T-helper 1 cell treated with Interleukin-12 subunit alpha and Interleukin-12 subunit beta and Interleukin-4 antibody, amounts not matched to agents 30 μg/mL and 1 μg/mL, for 36 hours (primary cell): ENCODE measurements around the gene ETNK2.

Source experiments
- H3K27ac Mint-ChIP-seq: one replicate; pipeline ENCODE4 v1.8.0; 2021; ENCODE audit warnings: mild to moderate bottlenecking, mixed read lengths
- H3K27me3 Mint-ChIP-seq: one replicate; pipeline ENCODE4 v1.8.0; 2021; ENCODE audit warnings: low read depth, mixed read lengths
- H3K36me3 Mint-ChIP-seq: one replicate; pipeline ENCODE4 v1.8.0; 2021; ENCODE audit warnings: low read depth, mixed read lengths
- H3K4me1 Mint-ChIP-seq: one replicate; pipeline ENCODE4 v1.8.0; 2021; ENCODE audit warnings: low read depth, mixed read lengths
- H3K4me3 Mint-ChIP-seq: one replicate; pipeline ENCODE4 v1.8.0; 2021; ENCODE audit warnings: mild to moderate bottlenecking, moderate library complexity, mixed read lengths
- H3K9me3 Mint-ChIP-seq: one replicate; pipeline ENCODE4 v1.8.0; 2021; ENCODE audit warnings: mixed read lengths

ETNK2 gene

GRCh38 chr1:204151552-204152309 is at the start of gene ETNK2:
Gene ETNK2 (minus strand): TSS chr1:204152044. CDS start chr1:204151852, 192 bp downstream.
- H3K27ac Mint-ChIP-seq: no peak within 1 kb of the TSS
- peak within 1 kb of the TSS; percentile 46 for H3K4me3 Mint-ChIP-seq
- no peaks in the 10 kb centered on the region for H3K9me3 Mint-ChIP-seq
- H3K4me1 Mint-ChIP-seq: no peaks in the 10 kb centered on the region
- peaks cover 43% of the 10 kb centered on the region for H3K27me3 Mint-ChIP-seq
- H3K36me3 Mint-ChIP-seq: no peaks in the 10 kb centered on the region

DNA sequence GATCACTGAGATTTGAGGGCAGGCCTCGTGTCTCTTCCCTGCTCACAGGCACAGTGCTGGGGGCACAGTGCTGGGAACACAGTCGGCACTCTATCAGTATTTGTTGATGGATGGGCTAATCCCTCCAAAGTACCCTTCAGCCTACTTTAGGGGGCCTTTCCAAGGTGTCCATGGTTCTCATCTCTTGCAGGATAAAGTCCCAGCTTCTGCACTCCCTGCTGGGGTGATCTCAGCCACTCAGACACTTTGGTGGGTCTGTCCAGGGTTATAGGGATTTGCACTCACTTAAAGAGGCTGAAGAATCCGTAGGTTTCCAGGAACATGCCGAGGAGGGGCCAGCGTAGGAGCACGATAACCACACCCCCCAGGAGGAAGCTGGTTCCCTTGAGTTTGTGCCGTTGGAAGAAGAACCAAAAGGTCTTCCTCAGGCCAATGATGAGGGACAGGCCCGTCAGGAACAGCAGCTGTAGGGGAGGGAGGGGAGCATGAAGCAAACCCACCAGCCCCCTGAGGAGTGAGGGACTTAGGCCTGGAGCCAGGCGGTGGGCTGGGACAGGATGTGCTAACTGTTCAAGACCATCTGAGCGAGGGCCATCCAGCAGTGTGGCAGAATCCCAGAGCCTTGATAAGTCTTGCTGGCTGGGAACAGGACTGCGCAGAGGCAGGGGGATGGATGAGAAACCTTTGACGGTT is 49.6 kb upstream of the ETNK2 start:
- H3K9me3 Mint-ChIP-seq: no peaks in the 10 kb centered on the region
- H3K4me3 Mint-ChIP-seq: no peak overlapping the region
- peaks cover 27% of the 10 kb centered on the region for H3K27me3 Mint-ChIP-seq

GRCh38 chr1:204199579-204199978 is 47.7 kb upstream of the ETNK2 start:
- H3K4me1 Mint-ChIP-seq: no peaks in the 10 kb centered on the region
- no peak overlapping the region for H3K4me3 Mint-ChIP-seq
- no peaks in the 10 kb centered on the region for H3K36me3 Mint-ChIP-seq
- peaks cover 11% of the 10 kb centered on the region for H3K27me3 Mint-ChIP-seq
- H3K27ac Mint-ChIP-seq: no peak overlapping the region
- H3K9me3 Mint-ChIP-seq: peaks cover 3% of the 10 kb centered on the region

More for the DNA sequence above, 49.6 kb upstream of the ETNK2 start:
- Mint-ChIP-seq H3K27ac (no peak overlapping the region), H3K36me3 (no peaks in the 10 kb centered on the region), H3K4me1 (no peaks in the 10 kb centered on the region)

DNA sequence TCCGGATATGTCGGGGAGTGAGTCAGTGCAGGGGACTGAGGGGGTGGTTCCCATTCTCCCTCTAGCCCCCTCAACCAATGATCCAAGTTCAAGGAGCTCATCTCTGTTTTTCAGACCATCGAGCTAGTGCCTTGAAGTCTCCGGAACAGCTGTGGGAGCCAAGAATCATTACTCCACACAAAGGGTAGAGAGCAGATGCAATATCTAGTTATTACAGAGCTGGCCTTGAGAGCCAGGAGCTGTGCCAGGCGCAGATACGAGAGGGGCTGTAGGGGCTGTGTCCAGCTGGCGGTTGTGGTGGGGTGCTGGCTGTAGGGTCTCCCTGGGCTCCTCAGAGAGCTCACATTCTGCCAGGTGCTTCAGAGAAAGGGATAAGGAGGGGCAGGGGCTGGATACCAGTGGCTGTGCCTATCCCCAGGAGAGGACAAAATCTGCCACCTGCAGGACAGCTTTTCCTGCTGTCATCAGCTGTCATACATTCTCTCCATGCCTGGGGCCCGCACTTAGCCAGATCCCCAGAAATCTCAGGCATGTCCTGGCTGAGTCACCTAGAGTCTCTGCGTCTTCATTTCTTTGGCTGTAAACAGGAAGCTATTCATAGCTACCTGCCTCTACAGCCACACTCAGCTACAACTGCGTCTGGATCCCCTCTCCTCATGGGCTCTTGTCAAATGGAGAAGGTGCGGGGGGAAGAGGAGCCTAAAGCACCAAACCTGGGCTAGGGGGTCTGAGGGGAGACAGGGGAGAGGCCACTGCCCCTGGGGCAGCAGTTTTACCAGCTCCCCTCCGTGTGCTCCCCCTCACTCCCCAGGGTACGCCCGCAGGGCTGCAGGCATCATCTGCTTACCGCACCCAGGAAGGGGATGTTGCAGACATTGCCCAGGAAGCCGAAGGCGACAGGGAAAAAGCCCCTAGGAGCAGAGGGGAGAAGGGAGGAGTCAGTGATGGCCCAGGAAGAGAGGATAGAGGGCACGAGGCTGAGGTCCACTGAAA is 46.8 kb upstream of the ETNK2 start:
- Mint-ChIP-seq H3K4me3 (no peak overlapping the region), H3K9me3 (peaks cover 3% of the 10 kb centered on the region), H3K27me3 (peaks cover 4% of the 10 kb centered on the region), H3K4me1 (no peaks in the 10 kb centered on the region), H3K27ac (no peak overlapping the region), H3K36me3 (no peaks in the 10 kb centered on the region)

GRCh38 chr1:204197068-204197467 is 45.2 kb upstream of the ETNK2 start:
- H3K36me3 Mint-ChIP-seq: no peaks in the 10 kb centered on the region
- H3K27me3 Mint-ChIP-seq: peaks cover 7% of the 10 kb centered on the region
- H3K4me3 Mint-ChIP-seq: no peak overlapping the region
- H3K27ac Mint-ChIP-seq: no peak overlapping the region
- H3K4me1 Mint-ChIP-seq: no peaks in the 10 kb centered on the region
- H3K9me3 Mint-ChIP-seq: peaks cover 3% of the 10 kb centered on the region

- H3K27me3 Mint-ChIP-seq: peaks cover 11% of the 10 kb centered on the region
- no peak within 1 kb of the TSS for H3K4me3 Mint-ChIP-seq
- H3K4me1 Mint-ChIP-seq: no peaks in the 10 kb centered on the region
- no peak within 1 kb of the TSS for H3K27ac Mint-ChIP-seq
- no peaks in the 10 kb centered on the region for H3K36me3 Mint-ChIP-seq
- H3K9me3 Mint-ChIP-seq: peaks cover 3% of the 10 kb centered on the region
Observed at GRCh38 chr1:204196068-204196795, 44.4 kb upstream of the ETNK2 start, which contains the start of gene KISS1. Gene KISS1 (minus strand): TSS chr1:204196491. CDS start chr1:204192876, 3,615 bp downstream.

GRCh38 chr1:204194771-204195170 is 42.9 kb upstream of the ETNK2 start:
- no peak overlapping the region for H3K27ac Mint-ChIP-seq
- peaks cover 2% of the 10 kb centered on the region for H3K4me1 Mint-ChIP-seq
- H3K4me3 Mint-ChIP-seq: no peak overlapping the region
- H3K9me3 Mint-ChIP-seq: peaks cover 3% of the 10 kb centered on the region
- H3K27me3 Mint-ChIP-seq: peaks cover 18% of the 10 kb centered on the region
- H3K36me3 Mint-ChIP-seq: no peaks in the 10 kb centered on the region

DNA sequence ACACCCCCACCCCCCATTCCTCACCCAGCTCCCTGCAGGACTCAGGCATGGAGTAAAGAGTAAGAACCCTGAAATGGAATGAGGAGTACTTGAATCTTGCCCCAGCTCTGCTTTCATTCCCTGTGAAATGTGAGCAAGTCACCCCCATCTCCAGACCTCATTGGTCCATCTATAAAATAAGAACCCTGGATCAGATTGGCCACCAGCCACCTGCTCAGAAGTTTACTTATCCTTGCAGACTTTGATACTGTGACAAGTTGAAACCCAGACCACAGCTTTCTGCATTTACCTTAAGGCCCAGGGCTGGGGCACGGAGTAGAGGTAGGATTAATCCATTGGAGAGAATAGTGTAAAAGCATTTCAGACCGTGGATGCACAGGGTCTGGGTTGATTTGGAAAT is 42.2 kb upstream of the ETNK2 start:
- Mint-ChIP-seq H3K4me3 (no peak overlapping the region), H3K27ac (no peak overlapping the region), H3K36me3 (no peaks in the 10 kb centered on the region), H3K4me1 (peaks cover 7% of the 10 kb centered on the region), H3K27me3 (peaks cover 25% of the 10 kb centered on the region), H3K9me3 (peaks cover 3% of the 10 kb centered on the region)

- H3K4me3 Mint-ChIP-seq: no peak overlapping the region
- H3K27me3 Mint-ChIP-seq: peaks cover 37% of the 10 kb centered on the region
- no peak overlapping the region for H3K27ac Mint-ChIP-seq
- H3K4me1 Mint-ChIP-seq: peaks cover 14% of the 10 kb centered on the region
- H3K36me3 Mint-ChIP-seq: no peaks in the 10 kb centered on the region
- H3K9me3 Mint-ChIP-seq: peaks cover 3% of the 10 kb centered on the region
Observed at GRCh38 chr1:204192589-204193352, 40.9 kb upstream of the ETNK2 start.

- H3K4me1 Mint-ChIP-seq: peaks cover 14% of the 10 kb centered on the region
- H3K36me3 Mint-ChIP-seq: no peaks in the 10 kb centered on the region
- H3K27me3 Mint-ChIP-seq: peaks cover 44% of the 10 kb centered on the region
- H3K9me3 Mint-ChIP-seq: peaks cover 3% of the 10 kb centered on the region
- H3K4me3 Mint-ChIP-seq: no peak overlapping the region
- H3K27ac Mint-ChIP-seq: no peak overlapping the region
Observed at GRCh38 chr1:204192046-204192445, 40.2 kb upstream of the ETNK2 start.

DNA sequence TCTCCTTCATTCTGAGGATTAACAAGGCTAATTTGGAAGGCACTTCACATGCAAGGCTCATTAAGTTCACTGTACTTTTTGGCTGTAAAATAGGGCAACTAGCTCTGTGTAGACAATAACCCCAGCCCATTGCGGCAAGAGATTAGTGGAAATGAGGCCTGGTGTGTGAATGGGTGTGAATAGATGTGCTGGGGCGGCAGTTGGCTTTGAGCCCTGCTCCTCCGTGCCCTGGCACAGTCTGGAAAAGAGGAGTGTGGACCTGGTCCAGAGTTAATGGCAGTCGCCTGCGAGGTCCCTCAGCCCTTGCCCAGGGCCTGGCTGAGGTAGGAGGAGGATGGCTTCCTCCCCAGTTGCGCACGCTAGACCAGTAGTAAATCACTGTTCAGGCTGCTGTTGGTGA is 39.6 kb upstream of the ETNK2 start:
- peaks cover 49% of the 10 kb centered on the region for H3K27me3 Mint-ChIP-seq
- H3K4me3 Mint-ChIP-seq: no peak overlapping the region
- H3K27ac Mint-ChIP-seq: no peak overlapping the region
- no peaks in the 10 kb centered on the region for H3K36me3 Mint-ChIP-seq
- H3K9me3 Mint-ChIP-seq: peaks cover 3% of the 10 kb centered on the region
- peaks cover 14% of the 10 kb centered on the region for H3K4me1 Mint-ChIP-seq

DNA sequence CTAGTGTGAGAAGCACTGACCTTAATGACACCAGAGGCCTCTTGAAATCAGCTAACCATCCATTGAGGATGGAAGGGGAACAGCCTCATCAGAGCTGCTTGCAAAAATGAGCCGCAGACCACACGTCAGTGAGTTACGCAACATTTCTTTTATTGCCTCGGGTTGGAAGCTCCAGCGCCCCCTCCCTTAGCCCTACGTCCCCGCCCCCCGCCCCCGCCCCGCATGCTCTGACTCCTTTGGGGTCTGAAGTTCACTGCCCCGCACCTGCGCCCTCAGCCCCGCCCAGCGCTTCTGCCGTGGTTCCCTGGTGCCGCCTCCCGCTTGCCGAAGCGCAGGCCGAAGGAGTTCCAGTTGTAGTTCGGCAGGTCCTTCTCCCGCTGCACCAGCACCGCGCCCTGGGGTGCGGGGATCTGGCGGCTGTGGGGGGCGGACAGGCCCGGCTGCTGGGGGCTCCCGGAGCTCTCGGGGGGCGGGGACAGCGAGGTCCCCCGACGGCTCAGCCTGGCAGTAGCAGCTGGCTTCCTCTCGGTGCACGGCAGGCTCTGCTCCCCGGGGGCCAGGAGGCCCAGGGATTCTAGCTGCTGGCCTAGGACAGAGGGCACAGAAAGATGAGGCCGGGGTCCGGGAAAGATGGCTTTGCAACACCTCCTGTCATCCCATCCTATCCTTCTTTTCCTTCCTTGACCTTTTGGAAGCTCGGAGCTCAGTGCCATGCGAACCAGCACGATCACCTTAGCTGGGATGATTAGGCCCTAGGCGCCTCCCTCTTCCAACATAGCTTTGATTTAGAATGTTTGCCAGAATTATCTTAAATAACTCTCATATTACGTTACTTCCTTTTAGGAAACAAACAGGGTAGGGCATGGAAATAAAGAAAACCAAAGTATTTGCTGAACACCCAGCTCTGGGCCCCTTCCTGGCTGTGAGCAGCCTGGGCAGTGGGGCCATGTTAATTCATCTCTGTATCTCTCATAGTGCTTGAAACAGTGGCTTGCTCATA is 38.7 kb upstream of the ETNK2 start:
- no peaks in the 10 kb centered on the region for H3K36me3 Mint-ChIP-seq
- H3K4me3 Mint-ChIP-seq: no peak overlapping the region
- no peak overlapping the region for H3K27ac Mint-ChIP-seq
- H3K9me3 Mint-ChIP-seq: peaks cover 3% of the 10 kb centered on the region
- peaks cover 14% of the 10 kb centered on the region for H3K4me1 Mint-ChIP-seq
- peaks cover 55% of the 10 kb centered on the region for H3K27me3 Mint-ChIP-seq
